HG03469 (cell line): ENCODE data around the gene TMEM263.
"Not testable (repeated sequence)": the region's sequence is repeated elsewhere in the genome, so short reads cannot be mapped to it uniquely, and the experiment has no call there.

Experiments used
- ATAC-seq: cut with Tn5 transposase; IDR thresholded peaks from one replicate; pipeline ENCODE4 v1.9.1; 2021; ENCODE audit warnings: mild to moderate bottlenecking, moderate library complexity, moderate number of reproducible peaks; ENCODE audit not compliant: unreplicated experiment

Gene TMEM263

GRCh38 chr12:106955377-106956047 is at the start of gene TMEM263:
Gene TMEM263, plus strand, starts transcription at chr12:106955907. Its CDS starts 11,210 bp downstream, at chr12:106967117.
- peak; percentile 48 for ATAC-seq

- ATAC-seq, result no peak
Observed at GRCh38 chr12:106906715-106907114, 49.0 kb upstream of the TMEM263 start.

- ATAC-seq, result no peak
Observed at GRCh38 chr12:106907411-106907810, 48.3 kb upstream of the TMEM263 start.

- no peak for ATAC-seq
Observed at GRCh38 chr12:106907846-106908245, 47.9 kb upstream of the TMEM263 start.

GRCh38 chr12:106908561-106908960 is 47.1 kb upstream of the TMEM263 start:
- ATAC-seq, result no peak

GRCh38 chr12:106910202-106910601 is 45.5 kb upstream of the TMEM263 start:
- no peak for ATAC-seq

GRCh38 chr12:106911581-106911980 is 44.1 kb upstream of the TMEM263 start:
- ATAC-seq, result no peak

- no peak for ATAC-seq
Observed at GRCh38 chr12:106913456-106913855, 42.3 kb upstream of the TMEM263 start.

GRCh38 chr12:106914796-106915634 is 40.7 kb upstream of the TMEM263 start:
- ATAC-seq, result no peak

GRCh38 chr12:106915635-106916026 is 40.1 kb upstream of the TMEM263 start:
- ATAC-seq, result no peak

GRCh38 chr12:106917503-106917902 is 38.2 kb upstream of the TMEM263 start:
- no peak for ATAC-seq

GRCh38 chr12:106918746-106919145 is 37.0 kb upstream of the TMEM263 start:
- no peak for ATAC-seq

- no peak for ATAC-seq
Observed at GRCh38 chr12:106919910-106920544, 35.7 kb upstream of the TMEM263 start.

- ATAC-seq, result not testable (repeated sequence)
Observed at GRCh38 chr12:106921976-106922375, 33.7 kb upstream of the TMEM263 start.

GRCh38 chr12:106923594-106923993 is 32.1 kb upstream of the TMEM263 start:
- ATAC-seq, result not testable (repeated sequence)

- ATAC-seq, result no peak
Observed at GRCh38 chr12:106924268-106924861, 31.3 kb upstream of the TMEM263 start.

- no peak for ATAC-seq
Observed at GRCh38 chr12:106926657-106927056, 29.1 kb upstream of the TMEM263 start.

GRCh38 chr12:106934277-106934676 is 21.4 kb upstream of the TMEM263 start:
- no peak for ATAC-seq

GRCh38 chr12:106941481-106942156 is 14.1 kb upstream of the TMEM263 start:
- no peak for ATAC-seq

GRCh38 chr12:106942775-106943174 is 12.9 kb upstream of the TMEM263 start:
- ATAC-seq, result no peak
